Embryonic facial prominence (tissue), 1 donor: Measurements from ENCODE around the gene ATP23.

Source experiments
- DNase-seq: peaks from one replicate; pipeline ENCODE4 v3.0.0-alpha.2; 2016; ENCODE audit errors: extremely low spot score

ATP23 gene

DNA sequence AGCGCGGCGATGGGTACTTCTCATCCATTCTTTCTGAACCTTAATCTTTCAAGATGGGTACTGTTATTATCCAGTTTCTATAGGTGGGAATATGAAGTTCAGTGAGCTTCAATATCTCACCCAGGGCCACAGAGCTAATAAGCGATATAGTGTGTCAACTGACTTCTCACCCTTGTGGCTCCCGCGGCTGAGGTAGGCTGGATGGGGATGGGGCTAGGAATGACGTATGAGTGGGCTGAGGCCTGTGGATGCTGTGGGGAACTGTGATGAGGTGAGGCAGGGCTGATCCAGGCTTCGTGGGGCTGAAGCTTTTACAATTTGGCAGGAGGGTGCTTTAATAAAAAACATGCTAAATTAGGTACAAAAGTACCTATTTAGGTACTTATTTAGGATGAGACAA, 32.9 kb upstream of the ATP23 start:
- no peak for DNase-seq

DNA sequence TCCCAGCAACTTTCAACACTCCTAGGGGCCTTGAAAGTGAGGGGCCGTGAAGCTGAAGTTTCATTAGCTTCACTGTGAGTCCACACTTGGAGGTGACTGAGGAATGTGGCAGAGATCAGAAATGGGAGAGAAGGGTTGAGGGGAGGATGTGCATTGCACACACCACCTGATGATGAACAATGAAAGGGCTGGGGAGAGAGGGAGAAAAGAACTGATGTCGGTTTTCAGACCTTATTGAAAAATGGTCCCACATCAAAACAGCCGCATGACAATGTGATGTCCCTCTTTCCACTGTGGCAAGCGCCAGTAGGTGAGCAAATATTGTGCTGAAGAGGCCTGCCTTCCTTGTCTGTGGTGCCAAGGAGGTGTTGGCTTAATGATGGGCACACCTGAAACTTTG, 32.3 kb upstream of the ATP23 start:
- no peak for DNase-seq

DNA sequence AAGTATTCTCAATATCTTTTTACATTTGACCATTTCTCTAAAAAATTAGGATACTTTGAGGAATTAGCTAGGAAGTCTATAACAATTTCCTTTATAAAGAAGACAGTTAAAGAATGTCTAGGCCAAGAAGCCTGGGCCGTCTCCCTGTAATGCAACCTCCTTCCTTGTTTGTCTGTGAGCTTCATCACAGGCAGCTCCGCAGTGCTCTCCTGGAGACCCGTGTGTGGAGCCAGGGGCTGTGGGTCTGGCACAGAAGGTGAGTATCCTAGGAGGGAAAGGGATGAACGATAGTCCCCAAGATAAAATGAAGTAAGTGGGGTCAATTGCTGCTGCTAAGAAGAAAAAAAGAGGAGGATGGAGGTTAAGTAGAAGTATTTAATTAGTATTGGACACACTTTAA, 31.8 kb upstream of the ATP23 start:
- DNase-seq = no peak

DNA sequence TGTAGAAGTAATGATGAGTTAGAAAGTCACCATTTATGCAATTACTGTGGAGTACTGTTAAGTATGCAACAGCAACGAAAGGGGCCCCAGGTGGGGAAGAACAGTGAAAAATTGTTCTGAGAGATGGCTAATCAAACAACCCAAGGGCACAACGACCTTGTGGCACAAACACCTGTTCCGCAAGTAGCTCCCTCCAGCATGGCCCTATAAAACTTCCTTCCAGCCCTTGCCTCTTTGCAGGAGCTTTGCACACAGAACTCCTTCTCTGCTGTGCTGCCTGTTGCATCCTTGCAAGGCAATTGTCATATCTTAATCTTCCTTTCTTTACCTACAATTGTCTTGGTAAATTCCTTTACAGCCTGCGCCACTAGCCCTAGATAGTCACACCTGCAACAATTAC, 23.2 kb upstream of the ATP23 start:
- DNase-seq = no peak

DNA sequence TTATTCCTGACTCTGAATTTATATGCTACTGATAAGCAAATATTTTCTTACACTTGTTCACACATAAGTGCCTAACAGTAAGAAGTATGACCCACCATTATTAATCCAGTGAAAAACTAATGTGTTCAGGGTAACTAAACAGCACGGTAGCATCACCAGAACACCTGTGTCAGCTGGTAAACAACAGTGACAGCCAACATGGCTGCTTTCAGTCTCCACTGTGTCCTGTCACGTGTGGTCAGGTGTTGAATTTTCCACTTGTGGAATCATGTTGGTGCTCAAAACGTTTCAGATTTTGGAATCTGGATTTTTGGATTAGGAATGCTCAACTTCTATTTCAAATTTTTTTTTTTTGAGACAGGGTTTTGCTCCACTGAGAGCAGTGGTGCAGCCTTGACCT, 14.3 kb upstream of the ATP23 start:
- no peak for DNase-seq

DNA sequence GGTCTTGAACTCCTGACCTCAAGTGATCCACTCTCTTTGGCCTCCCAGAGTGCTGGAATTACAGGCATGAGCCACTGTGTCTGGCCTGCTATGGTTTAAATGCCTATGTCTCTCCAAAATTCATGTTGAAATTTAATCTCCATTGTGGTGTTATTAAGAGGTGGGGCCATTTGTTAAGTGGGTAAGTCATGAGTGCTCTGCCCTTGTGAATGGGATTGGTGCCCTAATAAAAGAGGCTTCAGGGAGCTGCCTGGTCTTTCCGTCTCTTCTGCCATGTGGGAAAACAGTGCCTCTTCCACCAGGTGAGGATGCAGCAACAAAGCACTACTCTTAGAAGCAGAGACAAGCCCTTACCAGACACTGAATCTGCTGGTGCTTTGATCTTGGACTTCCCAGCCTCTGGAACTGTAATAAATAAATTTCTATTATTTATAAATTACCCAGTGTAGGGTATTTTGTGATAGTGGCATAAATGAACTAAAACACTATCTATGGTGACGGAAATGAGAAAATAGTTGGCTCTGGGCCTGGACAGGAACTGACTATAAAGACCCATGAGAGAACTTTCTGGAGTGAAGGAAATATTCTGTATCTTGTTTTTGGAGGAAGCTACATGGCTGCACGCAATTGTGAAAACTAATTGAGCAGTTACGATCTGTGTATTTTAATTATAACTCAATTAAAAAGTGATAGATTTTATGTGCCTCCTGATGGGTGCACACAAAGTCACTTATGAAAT, 12.1 kb upstream of the ATP23 start:
- no peak for DNase-seq

- DNase-seq = no peak
Measured at GRCh38 chr12:57934819-57935218, 6.5 kb upstream of the ATP23 start.

DNA sequence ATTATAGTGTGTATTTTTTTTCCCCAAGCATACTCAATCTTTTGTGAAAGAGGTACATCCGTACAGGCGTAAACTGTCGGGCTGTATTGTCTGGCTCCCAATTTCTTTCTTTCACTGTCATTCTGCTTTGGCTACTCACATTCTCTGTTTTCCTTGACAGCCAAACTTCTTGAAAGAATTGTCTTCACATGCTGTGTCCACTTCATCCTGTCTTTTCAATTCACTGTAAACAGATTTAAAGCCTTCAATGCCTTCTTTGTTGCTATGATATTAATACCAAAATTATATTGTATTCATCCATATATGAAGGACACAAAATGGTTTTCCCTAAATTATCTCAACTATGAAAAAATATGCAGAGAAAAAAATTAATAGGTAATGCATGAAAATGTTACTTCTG, 6.0 kb upstream of the ATP23 start:
- DNase-seq = no peak

DNA sequence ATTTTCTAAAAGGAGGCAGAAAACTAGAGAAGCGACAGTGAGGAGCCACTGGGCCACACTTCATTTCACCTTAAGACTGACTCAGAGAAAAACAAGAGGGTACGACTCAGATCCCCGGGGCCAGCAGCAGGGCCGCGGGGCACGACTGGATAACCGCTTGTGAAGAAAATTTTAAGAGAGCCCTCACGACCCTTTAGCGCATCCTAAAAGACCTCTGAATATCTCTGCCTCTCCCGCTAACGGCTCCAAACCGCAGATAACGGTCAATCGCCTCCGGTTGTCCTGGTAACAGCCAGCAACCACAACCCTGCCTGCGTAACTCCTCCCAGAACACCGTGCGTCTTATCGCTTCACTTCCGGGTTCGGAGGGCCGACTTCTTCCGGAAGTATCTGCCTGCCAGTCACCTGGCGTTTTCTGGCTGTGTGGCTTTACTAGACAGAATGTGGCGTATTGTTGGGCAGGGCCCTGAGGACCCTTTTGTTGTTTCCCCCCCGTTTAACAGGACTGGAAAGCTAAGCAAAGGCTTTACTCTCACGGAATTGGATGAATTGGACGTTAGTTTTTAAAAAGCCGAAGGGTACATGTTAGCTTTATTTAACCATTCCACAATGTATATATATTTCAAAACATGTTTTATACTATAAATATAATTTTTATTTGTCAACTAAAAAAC, 5.4 kb upstream of the ATP23 start:
- DNase-seq = peak; percentile 94

DNA sequence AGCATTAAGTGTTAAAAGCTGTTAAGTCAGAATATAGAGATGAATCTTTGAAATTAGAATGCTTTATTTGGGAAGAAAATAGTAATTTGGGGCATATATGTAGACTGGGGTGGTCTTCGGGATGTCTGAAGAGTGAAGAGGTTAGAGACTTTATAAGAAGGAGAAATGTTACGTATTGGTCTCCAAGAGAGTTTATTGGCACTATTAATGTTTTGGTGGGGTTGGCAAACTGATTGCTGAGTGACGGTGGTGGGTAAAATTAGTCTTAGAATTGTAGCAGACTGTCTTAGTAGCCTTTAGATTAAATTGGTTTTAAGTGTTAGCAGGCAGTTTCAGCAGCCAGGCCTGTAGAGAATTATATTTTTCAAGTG, 4.9 kb upstream of the ATP23 start:
- no peak for DNase-seq

- DNase-seq = no peak
Measured at GRCh38 chr12:57939291-57939690, 2.1 kb upstream of the ATP23 start.

GRCh38 chr12:57940052-57940914, 1.1 kb upstream of the ATP23 start:
- DNase-seq = no peak

DNA sequence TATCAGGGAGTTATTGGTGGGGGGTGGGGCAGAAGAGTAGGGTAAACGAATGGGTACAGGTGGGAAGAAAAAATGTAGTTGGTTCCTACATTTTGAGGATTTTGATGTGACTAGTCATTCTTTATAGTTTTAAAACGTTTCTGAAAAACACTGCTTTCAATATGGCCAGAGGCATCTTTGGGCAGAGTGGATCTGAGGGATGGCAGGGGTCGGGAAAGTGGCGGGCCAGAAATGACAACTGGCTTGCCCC, 527 bp upstream of the ATP23 start:
- no peak for DNase-seq

DNA sequence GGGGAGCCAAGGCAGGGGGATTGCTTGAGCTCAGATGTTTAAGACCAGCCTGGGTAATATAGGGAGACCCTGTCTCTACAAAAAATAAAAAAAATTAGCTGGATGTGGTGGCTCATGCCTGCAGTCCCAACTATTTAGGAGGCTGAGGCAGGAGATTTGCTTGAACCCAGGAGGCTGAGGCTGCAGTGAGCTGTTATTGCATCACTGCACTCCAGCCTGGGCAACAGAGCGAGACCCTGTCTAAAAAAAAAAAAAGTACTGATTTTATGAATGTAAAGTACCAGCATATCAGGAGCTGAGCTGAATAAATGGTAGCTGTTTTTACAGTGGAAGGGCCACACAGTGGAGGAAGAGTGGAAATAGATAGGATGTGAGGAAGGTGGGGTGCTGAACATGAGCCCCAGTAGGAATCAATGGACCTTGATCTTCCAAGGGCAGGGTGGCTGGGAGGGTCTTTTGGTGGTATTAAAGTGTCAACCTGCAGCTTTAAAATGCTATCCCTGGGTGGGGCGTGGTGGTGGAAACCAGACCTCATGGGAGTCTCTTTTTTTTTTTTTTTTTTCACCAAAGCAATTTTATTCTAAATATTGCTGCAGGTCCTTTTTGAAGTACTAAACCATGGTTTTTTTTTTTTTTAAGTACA, 2.2 kb downstream of the ATP23 start:
- no peak for DNase-seq

DNA sequence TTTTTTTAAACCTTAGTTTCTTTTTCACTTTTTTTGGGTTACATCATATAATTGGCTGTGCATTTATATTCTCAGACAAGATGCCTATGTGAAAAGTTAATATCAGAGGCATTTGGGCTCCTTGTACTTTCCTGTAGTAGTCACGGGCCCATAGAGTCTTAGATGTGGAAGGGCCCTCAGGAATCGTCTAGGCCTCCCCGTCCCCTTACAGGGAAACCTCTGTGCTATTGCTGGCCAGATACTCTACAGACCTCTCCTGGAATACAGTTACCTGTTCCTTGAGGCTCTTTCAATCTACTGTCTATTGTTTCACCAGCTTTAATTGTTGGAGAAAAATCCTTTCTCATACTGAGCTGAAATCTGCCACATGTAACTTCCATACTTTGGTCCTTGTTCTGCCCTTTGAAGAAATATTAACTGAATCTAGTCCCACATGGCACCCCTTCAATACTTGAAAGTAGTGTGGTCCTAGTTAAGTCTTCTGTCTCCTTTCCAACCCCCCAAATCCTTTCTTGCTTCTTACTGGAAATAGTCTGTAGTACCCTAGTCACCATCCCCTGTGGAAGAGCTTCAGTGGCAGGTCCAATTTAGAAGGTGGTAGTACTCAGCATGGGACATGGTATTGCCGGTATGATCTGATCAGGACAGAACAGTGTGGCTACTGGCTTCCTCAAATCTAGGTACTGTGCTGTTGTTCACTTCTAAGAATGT, 3.1 kb downstream of the ATP23 start:
- no peak for DNase-seq

DNA sequence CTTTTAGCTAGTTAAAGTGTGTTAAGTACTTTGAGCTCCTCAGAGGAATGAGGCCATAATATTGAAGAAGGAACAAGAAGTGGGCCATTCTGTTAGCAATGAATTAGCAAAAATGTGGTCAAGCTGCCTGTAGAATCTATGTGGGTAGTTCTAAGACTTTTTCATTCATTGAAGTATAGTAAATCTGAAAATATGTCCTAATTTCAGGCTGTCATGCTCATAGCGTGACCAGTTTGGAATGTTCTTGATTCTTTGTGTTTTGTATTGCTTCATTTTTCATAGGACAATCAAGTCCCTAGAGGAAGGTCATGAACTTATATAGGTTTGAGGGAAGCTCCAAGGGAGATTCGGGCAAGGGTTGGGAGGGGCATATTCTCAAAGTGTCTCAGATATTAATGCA, 11.4 kb downstream of the ATP23 start:
- DNase-seq = no peak

- DNase-seq = no peak
Measured at GRCh38 chr12:57954768-57955167, 13.4 kb downstream of the ATP23 start.

- no peak for DNase-seq
Measured at GRCh38 chr12:57958061-57958657, 16.8 kb downstream of the ATP23 start.

- no peak for DNase-seq
Measured at GRCh38 chr12:57964421-57964820, 23.1 kb downstream of the ATP23 start.

GRCh38 chr12:57965766-57966165, 24.4 kb downstream of the ATP23 start:
- no peak for DNase-seq

- DNase-seq = no peak
Measured at GRCh38 chr12:57966536-57966935, 25.2 kb downstream of the ATP23 start.
